ENCODE data around the gene MEGF11.

The MEGF11 gene

GRCh38 chr15:65926899-65927298 is 326.7 kb downstream of the MEGF11 start:
- no peak for DNase-seq

DNA sequence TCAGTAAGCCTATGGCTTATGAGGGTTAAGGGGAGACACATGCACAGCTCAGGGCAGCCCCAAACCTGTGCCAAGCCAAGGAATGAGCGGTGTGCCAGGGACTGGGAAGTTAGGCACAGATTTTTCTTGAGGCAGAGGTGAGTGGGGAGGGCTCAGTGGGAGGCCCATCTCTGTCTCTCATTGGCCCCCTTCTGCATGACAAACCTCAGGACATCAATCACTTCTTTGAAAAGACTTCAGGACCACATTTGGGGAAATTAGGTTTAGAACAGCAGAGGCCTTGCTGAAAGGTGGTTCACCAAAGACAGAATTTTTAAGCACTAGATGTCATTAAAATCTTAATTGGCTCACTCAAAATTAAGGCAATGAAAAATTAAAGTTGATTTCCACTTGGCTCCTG is 327.1 kb downstream of the MEGF11 start:
- DNase-seq = no peak

DNA sequence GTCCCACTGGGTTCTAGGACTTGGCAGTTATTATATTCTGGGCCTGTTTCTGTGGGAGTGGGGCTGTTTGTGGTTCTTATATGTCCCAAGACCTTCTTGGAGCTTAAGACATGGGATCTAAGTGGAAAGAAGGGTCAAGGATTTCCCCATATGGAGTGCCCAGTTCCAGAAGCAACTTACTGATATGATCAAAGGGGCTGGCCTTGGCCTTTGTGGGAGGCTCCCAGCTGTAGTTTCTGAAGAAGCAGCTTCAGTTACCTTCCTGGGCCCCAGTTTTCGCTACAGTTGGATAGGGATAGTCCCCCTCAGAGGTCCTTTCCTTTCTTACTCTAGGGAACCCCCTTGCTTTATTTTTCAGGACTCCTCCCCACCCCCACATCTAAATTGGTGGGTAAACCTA is 328.2 kb downstream of the MEGF11 start:
- no peak for DNase-seq

DNA sequence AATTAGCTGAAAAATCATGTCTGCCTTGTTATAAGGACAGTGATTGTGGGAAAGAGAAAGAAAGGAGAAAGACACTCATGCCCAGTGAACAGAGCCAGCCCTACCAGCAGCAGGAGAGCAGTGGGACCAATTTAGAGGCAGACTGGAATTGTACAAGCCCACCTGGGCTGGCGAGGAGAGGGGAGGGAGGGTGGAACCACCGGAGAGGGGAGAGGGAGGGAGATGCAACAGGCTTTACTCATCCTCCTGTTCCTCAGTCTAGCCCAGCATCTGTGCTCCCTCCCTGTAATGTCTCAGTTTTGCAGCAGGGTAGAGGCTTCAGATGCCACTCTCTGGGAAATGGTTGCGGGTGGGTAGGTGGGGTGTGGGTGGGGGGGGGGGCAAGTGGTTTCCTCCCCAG is 329.5 kb downstream of the MEGF11 start:
- no peak for DNase-seq

- no peak for DNase-seq
These were observed 330.3 kb downstream of the MEGF11 start for GRCh38 chr15:65923264-65923663.

- no peak for DNase-seq
These were observed 330.9 kb downstream of the MEGF11 start for GRCh38 chr15:65922621-65923020.

DNA sequence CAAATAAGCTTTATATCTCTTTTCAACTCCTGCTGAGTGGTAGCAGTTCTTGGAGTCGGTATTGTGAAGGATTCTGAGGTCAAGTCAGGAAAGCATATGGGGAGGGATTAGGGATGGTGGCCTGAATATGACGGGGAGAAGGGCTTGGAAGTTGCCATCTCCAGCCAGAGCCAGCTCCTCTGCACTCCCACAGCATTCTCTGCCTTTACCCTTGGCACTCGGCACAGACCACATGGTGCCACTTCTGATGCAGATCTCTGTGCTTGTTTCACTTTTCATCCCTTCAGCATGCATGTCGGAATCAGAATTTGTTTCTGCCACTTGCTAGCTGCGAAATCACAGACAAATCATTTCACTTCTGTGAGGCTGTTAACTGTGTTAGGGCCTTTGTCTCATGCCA is 331.8 kb downstream of the MEGF11 start:
- no peak for DNase-seq

DNA sequence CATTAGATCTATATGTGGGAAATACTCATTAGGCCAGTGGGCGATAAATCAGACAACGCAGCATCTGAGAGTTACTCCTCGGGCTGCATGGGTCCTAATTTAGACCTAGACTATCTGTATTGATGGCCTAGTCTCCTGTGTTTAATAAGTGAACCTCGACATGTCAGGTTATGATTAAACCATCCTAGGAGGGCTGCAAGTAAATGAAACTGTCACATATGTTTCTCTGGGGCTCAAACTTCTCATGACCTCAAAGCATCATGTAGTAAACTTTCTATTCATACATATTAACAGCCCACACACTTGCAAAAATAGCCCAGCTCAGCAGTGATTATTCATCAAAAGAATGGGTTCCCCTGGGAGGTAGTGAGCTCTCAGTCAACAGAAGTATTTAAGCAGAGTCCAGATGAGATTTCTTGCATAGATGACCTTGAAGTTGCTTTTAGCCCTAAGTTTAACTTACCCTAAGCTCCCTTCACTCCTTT is 332.7 kb downstream of the MEGF11 start:
- DNase-seq = no peak

- no peak for DNase-seq
These were observed 333.4 kb downstream of the MEGF11 start for GRCh38 chr15:65920121-65920520.

DNA sequence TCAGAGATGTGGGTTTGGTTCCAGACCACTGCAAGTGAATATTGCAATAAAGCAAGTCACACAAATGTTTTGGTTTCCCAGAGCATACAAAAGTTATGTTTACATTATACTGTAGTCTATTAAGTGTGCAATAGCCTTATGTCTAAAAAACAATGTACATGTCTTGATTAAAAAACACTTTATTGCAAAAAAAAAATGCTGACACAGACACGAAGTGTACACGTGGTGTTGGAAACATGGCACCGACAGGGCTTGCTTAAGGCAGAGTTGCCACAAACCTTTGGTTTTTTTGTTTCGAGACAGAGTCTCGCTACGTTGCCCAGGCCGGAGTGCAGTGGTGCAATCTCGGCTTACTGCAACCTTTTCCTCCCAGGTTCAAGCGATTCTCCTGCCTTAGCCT is 334.2 kb downstream of the MEGF11 start:
- no peak for DNase-seq

GRCh38 chr15:65918945-65919344 is 334.6 kb downstream of the MEGF11 start:
- no peak for DNase-seq

DNA sequence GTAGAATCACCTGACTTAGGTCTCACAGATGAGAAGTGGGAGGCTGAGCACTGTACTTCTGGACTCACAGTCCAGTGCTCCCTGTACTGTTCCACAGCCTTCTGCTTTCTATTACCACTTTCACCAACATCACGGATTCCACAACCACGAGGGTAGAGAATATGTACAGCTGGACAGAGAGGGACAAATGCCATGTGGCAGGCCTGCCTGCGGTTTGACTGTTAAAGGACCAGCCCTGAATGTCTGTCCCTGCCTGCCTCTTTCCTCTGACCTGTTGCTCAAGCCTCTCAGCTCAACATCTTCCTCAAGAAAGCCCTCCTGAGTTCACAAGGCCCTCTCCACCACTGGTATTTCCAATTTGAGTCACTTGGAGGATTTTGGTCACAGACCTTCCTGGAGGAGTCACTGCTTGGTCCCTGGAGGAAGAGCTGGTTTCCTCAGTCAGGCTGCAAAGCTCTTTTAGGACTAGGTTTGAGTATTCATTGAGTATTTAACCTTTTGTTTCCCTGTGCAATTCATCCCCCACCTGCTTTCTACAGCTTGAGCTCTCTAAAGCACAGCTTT is 335.1 kb downstream of the MEGF11 start:
- DNase-seq = no peak

- no peak for DNase-seq
These were observed 335.6 kb downstream of the MEGF11 start for GRCh38 chr15:65917936-65918335.

DNA sequence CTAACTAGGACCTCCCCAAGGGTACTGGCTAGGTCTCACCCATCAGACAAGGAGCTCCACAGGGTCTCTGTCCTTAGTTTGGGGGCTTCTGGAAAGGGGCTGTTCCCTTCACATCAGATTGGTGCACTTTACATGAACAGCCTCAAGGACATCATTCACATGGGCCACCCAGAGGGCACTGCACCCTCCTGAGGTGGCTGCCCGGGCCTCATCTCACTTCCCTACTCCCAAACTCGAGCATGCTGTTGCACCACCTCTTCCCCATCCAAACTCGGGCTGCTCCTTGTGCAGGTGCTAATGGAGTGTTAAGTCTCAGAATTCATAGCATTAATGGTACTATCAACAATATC is 336.2 kb downstream of the MEGF11 start:
- no peak for DNase-seq

GRCh38 chr15:65916664-65917406 is 336.7 kb downstream of the MEGF11 start:
- no peak for DNase-seq

DNA sequence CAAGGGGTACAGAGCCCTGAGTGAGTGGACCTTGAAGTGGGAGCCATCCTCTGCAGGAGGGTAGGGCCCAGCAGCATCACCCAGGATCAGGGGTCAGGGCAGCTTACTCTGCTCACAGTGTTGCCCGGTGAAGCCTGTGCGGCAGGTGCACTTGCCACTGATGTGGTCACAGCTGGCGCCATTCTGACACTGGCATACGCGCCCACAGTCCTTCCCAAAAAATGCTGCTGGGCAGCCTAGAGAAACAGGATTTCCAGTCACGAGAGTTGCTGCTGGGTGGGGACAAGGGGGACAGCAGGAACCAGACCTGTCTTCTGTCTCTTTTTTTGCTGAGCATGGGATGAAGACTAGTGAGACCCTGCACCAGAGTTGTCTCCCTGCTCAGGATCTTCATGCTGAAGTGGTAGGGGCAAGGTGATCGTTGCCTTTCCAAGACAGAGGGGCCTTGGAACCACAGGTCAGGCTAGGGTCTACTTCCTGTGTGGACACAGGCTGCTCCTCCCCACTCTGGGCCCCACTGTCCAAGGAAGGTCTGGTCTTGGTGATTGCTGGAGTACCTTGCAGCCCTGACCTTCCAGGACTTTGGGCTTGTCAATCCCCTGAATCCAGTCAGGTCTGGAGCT is 337.4 kb downstream of the MEGF11 start:
- DNase-seq = no peak

- no peak for DNase-seq
These were observed 338.3 kb downstream of the MEGF11 start for GRCh38 chr15:65914981-65915925.

GRCh38 chr15:65914386-65914785 is 339.2 kb downstream of the MEGF11 start:
- no peak for DNase-seq

DNA sequence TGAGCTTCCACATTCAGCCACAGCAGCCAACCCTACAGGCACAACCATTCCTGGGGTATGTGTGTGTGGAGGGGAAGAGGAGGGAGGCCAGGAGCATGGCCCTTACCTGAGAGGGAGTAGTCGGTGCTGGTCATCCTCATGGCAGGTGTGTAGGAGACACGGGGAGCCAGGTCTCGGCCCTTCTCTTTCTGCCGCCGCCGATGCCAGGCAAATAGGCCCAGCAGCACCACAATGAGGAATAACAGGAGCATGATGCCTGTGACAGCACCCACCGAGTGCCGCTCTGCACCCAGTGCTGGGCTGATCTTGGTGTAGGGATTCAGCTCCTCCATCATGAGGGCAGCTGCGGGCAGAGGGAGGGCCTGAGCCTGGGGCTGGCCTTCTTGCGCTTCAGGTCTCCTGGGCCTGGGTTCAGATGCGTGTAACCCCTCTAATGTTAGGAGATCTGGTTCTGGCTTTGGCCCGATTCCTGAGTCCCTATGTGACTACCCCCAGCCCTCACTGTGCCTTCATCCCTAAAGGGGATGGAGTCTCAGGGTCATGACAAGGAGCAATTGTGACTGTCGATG is 339.8 kb downstream of the MEGF11 start:
- no peak for DNase-seq

DNA sequence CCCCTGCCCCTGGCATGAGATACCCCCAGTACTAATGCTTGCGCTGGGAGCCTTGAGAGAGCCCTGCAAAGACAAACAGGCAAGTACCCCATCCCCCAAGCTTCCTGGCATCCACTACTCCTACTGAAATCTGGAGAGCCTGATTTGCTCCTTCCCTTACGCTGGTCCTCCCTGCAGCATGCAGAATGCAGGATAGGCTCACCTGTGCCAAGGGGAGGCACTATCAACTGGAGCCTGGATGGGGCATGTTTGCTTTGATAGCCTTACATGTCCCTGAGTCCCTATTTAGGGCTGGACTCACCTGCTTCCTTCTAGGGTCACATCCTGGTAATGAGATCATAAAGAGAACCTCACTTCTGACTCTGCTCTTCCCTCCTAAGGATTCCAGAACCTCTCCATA is 341.3 kb downstream of the MEGF11 start:
- no peak for DNase-seq

DNA sequence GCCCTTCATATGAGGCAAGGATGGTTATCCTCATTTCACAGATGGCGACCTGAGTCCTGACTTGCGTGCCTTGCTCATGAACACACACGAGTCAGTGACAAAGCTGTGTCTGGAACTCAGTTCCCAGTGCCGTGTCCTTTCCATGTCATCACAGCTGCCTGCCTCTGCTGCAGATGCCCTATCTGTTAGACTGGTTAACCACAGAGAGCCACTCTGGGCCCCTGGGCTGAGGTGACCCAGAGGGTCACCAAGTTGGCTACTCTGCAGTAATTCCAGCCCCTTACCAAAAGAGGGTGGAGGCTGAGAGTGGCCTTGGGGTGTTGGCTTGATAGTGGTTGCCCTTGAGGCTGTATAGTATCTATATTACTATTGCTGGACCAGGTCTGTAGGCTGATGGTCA is 343.2 kb downstream of the MEGF11 start:
- no peak for DNase-seq

DNA sequence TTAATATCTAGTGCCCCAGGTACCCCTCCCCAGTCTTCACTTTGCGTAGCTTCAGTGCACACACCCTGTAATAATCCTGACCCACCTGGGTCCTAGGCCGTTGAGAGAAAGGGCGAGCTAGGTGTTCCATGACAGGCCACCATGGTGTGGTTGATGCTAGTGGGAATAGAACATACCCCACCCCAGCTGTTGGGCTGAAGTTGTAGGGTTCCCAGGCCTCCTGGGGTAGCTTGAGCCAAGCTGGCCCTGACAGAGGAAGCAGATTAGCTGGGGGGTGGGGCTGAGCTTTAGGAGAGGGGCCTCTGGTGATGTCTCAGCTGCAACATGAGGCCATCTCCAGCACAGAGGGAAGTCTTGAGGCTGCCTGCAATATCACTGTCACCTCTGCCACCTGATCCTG is 343.7 kb downstream of the MEGF11 start:
- DNase-seq = no peak

DNA sequence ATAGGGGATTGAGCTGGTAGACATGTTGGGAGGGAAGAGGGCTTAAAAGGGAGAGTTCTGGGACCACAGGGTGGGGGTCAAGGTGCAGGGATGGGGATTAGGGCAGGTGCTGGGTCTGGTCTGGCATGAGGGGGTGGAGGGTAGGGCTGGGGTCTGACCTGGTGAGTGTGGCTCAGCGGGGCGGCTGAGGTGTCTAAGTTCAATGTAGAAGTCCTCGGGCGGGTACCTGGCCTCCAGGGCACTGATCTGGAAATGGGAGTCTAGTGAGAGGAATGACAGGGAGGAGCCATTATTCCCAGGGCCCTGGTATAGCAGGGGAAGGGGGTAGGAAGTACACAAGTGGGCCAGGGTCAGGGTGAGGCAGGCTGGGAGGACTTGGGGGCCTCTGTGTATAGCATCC is 344.7 kb downstream of the MEGF11 start:
- DNase-seq = no peak

All from activated CD4-positive, alpha-beta T cell treated with anti-CD3 and anti-CD28 coated beads for 4 hours (primary cell).